ENCODE data around the gene HIVEP3.

GRCh38 chr1:41809692-41810091, 109.0 kb downstream of the HIVEP3 start:
- TF ChIP-seq CTCF (conservative IDR thresholded peaks at IDR 0.05; ENCODE audit: low read depth, low read length): no peak
- no peak for TF ChIP-seq EZH2 (IDR thresholded peaks at IDR 0.05; ENCODE audit: borderline replicate concordance, low read depth, low read length, poor library complexity, severe bottlenecking)
